WTC11 (cell line): ENCODE data around the gene GRM7. TPM values are rescaled to one million over a fixed set of nuclear protein-coding genes. Genes with fewer than 3 reads are reported as not detected.

Experiments
- ATAC-seq: fragments of 200-7000 bp; cut with Tn5 transposase; 2 replicates; pipeline ENCODE4 v1.10.0; 2021; ENCODE audit warnings: mild to moderate bottlenecking, moderate library complexity
- CTCF ChIA-PET: fragments of 300-600 bp; sonication (Branson Sonifier 250); formaldehyde crosslinking; loops from one replicate; lab custom pipeline; 2021; ENCODE audit warnings: antibody characterized with exemption; lab: Charles Lee
- POLR2A ChIA-PET: fragments of 350-600 bp; sonication (Branson Sonifier 250); formaldehyde crosslinking; loops from one replicate; lab custom pipeline; 2021; ENCODE audit warnings: antibody characterized with exemption; lab: Charles Lee
- DNase-seq: peaks from one replicate; pipeline ENCODE4 v3.0.0; 2021; ENCODE audit warnings: low spot score
- H3K27ac Mint-ChIP-seq: 2 replicates; pipeline ENCODE4 v1.8.0; 2021; ENCODE audit warnings: mixed read lengths
- H3K27me3 Mint-ChIP-seq: 2 replicates; pipeline ENCODE4 v1.8.0; 2021; ENCODE audit warnings: low read depth, mild to moderate bottlenecking, moderate library complexity, mixed read lengths
- H3K36me3 Mint-ChIP-seq: 2 replicates; pipeline ENCODE4 v1.8.0; 2021; ENCODE audit warnings: mixed read lengths
- H3K4me1 Mint-ChIP-seq: 2 replicates; pipeline ENCODE4 v1.8.0; 2022; ENCODE audit warnings: mixed read lengths
- H3K4me3 Mint-ChIP-seq: 2 replicates; pipeline ENCODE4 v1.8.0; 2021; ENCODE audit warnings: mild to moderate bottlenecking, moderate library complexity, mixed read lengths
- H3K9me3 Mint-ChIP-seq: 2 replicates; pipeline ENCODE4 v1.8.0; 2021; ENCODE audit warnings: mixed read lengths
- CREM ChIP-seq: sonication (generic); formaldehyde crosslinking; IDR thresholded peaks from 2 replicates; pipeline ENCODE4 v1.8.1; 2022; ENCODE audit warnings: mild to moderate bottlenecking, missing genetic modification reagents, moderate library complexity
- E2F1 ChIP-seq: sonication (generic); formaldehyde crosslinking; IDR thresholded peaks from 2 replicates; pipeline ENCODE4 v1.8.0; 2022; ENCODE audit warnings: mild to moderate bottlenecking, missing genetic modification reagents
- E2F4 ChIP-seq: sonication (generic); formaldehyde crosslinking; IDR thresholded peaks from 2 replicates; pipeline ENCODE4 v1.8.1; 2022; ENCODE audit warnings: low read depth, mild to moderate bottlenecking, moderate library complexity, missing genetic modification reagents, borderline replicate concordance
- EMX1 ChIP-seq: fragments of 250-450 bp; sonication (Bioruptor Pico); IDR thresholded peaks from 2 replicates; pipeline ENCODE4 v1.8.0; 2021; ENCODE audit warnings: mild to moderate bottlenecking
- ERG ChIP-seq: fragments of 250-450 bp; sonication (Bioruptor Pico); IDR thresholded peaks from 2 replicates; pipeline ENCODE4 v1.8.0; 2021; ENCODE audit warnings: mild to moderate bottlenecking
- GTF2I ChIP-seq: fragments of 250-450 bp; sonication (Bioruptor Pico); conservative IDR thresholded peaks from 2 replicates; pipeline ENCODE4 v1.4.0; 2021; ENCODE audit warnings: mild to moderate bottlenecking
- HMGA2 ChIP-seq: fragments of 250-450 bp; sonication (Bioruptor Pico); IDR thresholded peaks from 2 replicates; pipeline ENCODE4 v1.4.0; 2021; ENCODE audit warnings: mild to moderate bottlenecking, moderate library complexity
- JUN ChIP-seq: sonication (generic); formaldehyde crosslinking; IDR thresholded peaks from 2 replicates; pipeline ENCODE4 v1.8.0; 2023; ENCODE audit warnings: mild to moderate bottlenecking, missing genetic modification reagents
- MYBL2 ChIP-seq: sonication (generic); formaldehyde crosslinking; IDR thresholded peaks from 2 replicates; pipeline ENCODE4 v1.8.1; 2023; ENCODE audit warnings: mild to moderate bottlenecking, moderate library complexity, missing genetic modification reagents
- NFATC4 ChIP-seq: fragments of 250-450 bp; sonication (Bioruptor Pico); IDR thresholded peaks from 2 replicates; pipeline ENCODE4 v1.9.0; 2021; ENCODE audit warnings: mild to moderate bottlenecking
- NR3C1 ChIP-seq: sonication (generic); formaldehyde crosslinking; conservative IDR thresholded peaks from 2 replicates; pipeline ENCODE4 v1.8.1; 2023; ENCODE audit warnings: low read depth, mild to moderate bottlenecking, missing genetic modification reagents
- TCF7 ChIP-seq: sonication (generic); formaldehyde crosslinking; IDR thresholded peaks from 2 replicates; pipeline ENCODE4 v1.8.0; 2022; ENCODE audit warnings: mild to moderate bottlenecking, low read depth, missing genetic modification reagents, moderate library complexity
- TEAD4 ChIP-seq: sonication (generic); formaldehyde crosslinking; IDR thresholded peaks from 2 replicates; pipeline ENCODE4 v1.8.0; 2022; ENCODE audit warnings: mild to moderate bottlenecking, missing genetic modification reagents
- ZBTB43 ChIP-seq: sonication (generic); formaldehyde crosslinking; IDR thresholded peaks from 2 replicates; pipeline ENCODE4 v1.8.1; 2023; ENCODE audit warnings: mild to moderate bottlenecking, missing genetic modification reagents
- ZNF121 ChIP-seq: sonication (generic); formaldehyde crosslinking; IDR thresholded peaks from 2 replicates; pipeline ENCODE4 v1.8.0; 2023; ENCODE audit warnings: missing genetic modification reagents
- ZNF263 ChIP-seq: sonication (generic); formaldehyde crosslinking; IDR thresholded peaks from 2 replicates; pipeline ENCODE4 v1.8.1; 2022; ENCODE audit warnings: low read depth, mild to moderate bottlenecking, moderate library complexity, missing genetic modification reagents
- total RNA-seq: library from RNA; stranded (reverse); gene quantifications from 3 replicates; pipeline ENCODE4 v1.2.3, GENCODE V29; 2021
- TF ChIP-seq, protein P1 (sequence below): sonication (generic); formaldehyde crosslinking; conservative IDR thresholded peaks from 2 replicates; pipeline ENCODE4 v1.8.1; 2022; ENCODE audit warnings: mild to moderate bottlenecking, missing genetic modification reagents
- TF ChIP-seq, protein P2 (sequence below): sonication (generic); formaldehyde crosslinking; IDR thresholded peaks from 2 replicates; pipeline ENCODE4 v1.8.1; 2022; ENCODE audit warnings: missing genetic modification reagents, borderline replicate concordance
- TF ChIP-seq, protein P3 (sequence below): sonication (generic); formaldehyde crosslinking; IDR thresholded peaks from 2 replicates; pipeline ENCODE4 v1.8.1; 2023; ENCODE audit warnings: mild to moderate bottlenecking, moderate library complexity, missing genetic modification reagents
- TF ChIP-seq, protein P4 (sequence below): sonication (generic); formaldehyde crosslinking; IDR thresholded peaks from 2 replicates; pipeline ENCODE4 v1.8.0; 2022; ENCODE audit warnings: mild to moderate bottlenecking, missing genetic modification reagents
- TF ChIP-seq, protein P5 (sequence below): sonication (generic); formaldehyde crosslinking; IDR thresholded peaks from 2 replicates; pipeline ENCODE4 v1.8.0; 2022; ENCODE audit warnings: missing genetic modification reagents

Gene GRM7
- total RNA-seq, 1 experiment from 2014 or later = 0.42 TPM

DNA sequence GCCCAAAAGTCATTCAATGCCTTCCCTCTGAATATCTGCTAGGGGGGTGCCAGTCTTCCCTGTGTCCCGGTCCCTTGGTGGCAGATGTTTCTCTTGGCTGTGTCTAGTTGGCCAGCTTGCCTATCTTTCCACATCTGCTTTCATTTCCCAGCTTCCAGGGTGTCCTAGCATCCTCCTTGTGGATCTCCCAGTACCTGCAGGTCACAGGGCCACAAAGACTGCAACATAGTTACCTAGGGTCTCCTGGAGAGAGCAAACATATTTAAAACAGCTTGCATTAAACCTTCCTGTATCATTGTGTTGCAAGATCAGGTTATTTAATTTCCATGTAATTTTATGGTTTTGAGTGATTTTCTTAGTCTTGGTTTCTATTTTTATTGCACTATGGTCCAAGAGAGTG, 400.1 kb downstream of the GRM7 start (continued):
- TF ChIP-seq CREM = no peak
- TF ChIP-seq, protein P1, sequence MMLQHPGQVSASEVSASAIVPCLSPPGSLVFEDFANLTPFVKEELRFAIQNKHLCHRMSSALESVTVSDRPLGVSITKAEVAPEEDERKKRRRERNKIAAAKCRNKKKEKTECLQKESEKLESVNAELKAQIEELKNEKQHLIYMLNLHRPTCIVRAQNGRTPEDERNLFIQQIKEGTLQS (CRISPR knock-in tag) = no peak
- TF ChIP-seq JUN (CRISPR knock-in tag) = no peak

DNA sequence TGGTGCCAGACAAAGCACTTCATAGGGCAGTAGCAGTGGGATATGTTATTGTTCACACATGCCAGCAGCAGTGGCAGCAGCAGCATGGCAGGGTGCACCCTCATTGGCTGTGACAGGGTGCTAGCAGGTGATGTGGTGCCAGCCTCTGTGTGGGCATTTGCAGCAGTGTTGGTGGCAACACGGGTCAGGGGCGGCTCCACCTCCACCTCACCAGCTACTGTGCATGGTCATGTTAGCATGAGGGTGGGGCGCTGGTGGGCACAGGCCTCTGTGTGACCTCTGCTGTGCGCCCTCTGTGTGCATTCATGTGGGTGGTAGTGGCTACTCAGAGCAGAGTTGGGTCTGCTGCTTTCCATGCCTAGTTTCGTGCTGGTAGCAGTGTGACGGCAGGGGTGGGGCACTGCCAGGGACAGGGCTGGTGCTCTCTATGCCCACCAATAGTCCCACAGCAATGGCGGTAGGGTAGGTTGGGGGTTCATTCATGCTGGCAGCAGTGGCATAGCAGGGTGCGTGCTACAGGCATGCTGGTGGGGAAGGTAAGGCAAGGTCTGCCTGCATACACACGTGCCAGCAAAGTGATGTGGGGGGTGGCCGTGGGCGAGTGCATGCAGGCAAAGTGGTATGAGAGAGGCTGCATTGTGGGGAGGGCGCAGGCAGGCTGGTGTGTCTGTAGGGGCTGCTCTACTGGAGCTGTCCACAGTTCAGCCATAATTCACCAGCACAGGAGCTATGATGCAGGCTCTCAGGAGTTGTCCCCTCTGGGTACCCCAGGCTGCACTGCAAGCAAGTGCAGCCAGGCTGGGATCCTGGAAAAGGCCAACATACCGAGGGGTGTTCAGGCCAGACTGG, 402.7 kb downstream of the GRM7 start:
- H3K27ac Mint-ChIP-seq = no peak overlapping the region
- no peak overlapping the region for H3K4me3 Mint-ChIP-seq
- ChIA-PET POLR2A (no interaction called here), CTCF (no interaction called here)
- H3K9me3 Mint-ChIP-seq = peaks cover 8% of the 10 kb centered on the region
- H3K36me3 Mint-ChIP-seq = no peaks in the 10 kb centered on the region
- ATAC-seq = no peak
- H3K4me1 Mint-ChIP-seq = peaks cover 15% of the 10 kb centered on the region
- DNase-seq = no peak
- H3K27me3 Mint-ChIP-seq = no peaks in the 10 kb centered on the region
- TF ChIP-seq HMGA2 (CRISPR knock-in tag) (no peak), ERG (CRISPR knock-in tag) (no peak), GTF2I (CRISPR knock-in tag) (no peak), E2F4 (CRISPR knock-in tag) (no peak), NFATC4 (CRISPR knock-in tag) (no peak), NR3C1 (CRISPR knock-in tag) (no peak), TCF7 (CRISPR knock-in tag) (no peak), ZBTB43 (CRISPR knock-in tag) (no peak), ZNF263 (CRISPR knock-in tag) (no peak), ZNF121 (no peak), EMX1 (CRISPR knock-in tag) (no peak), TEAD4 (no peak), MYBL2 (CRISPR knock-in tag) (no peak), E2F1 (CRISPR knock-in tag) (no peak)
- TF ChIP-seq, protein P2, sequence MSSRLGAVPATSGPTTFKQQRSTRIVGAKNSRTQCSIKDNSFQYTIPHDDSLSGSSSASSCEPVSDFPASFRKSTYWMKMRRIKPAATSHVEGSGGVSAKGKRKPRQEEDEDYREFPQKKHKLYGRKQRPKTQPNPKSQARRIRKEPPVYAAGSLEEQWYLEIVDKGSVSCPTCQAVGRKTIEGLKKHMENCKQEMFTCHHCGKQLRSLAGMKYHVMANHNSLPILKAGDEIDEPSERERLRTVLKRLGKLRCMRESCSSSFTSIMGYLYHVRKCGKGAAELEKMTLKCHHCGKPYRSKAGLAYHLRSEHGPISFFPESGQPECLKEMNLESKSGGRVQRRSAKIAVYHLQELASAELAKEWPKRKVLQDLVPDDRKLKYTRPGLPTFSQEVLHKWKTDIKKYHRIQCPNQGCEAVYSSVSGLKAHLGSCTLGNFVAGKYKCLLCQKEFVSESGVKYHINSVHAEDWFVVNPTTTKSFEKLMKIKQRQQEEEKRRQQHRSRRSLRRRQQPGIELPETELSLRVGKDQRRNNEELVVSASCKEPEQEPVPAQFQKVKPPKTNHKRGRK (CRISPR knock-in tag) = no peak
- TF ChIP-seq, protein P3, sequence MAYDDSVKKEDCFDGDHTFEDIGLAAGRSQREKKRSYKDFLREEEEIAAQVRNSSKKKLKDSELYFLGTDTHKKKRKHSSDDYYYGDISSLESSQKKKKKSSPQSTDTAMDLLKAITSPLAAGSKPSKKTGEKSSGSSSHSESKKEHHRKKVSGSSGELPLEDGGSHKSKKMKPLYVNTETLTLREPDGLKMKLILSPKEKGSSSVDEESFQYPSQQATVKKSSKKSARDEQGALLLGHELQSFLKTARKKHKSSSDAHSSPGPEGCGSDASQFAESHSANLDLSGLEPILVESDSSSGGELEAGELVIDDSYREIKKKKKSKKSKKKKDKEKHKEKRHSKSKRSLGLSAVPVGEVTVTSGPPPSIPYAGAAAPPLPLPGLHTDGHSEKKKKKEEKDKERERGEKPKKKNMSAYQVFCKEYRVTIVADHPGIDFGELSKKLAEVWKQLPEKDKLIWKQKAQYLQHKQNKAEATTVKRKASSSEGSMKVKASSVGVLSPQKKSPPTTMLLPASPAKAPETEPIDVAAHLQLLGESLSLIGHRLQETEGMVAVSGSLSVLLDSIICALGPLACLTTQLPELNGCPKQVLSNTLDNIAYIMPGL (CRISPR knock-in tag) = no peak
- TF ChIP-seq, protein P4, sequence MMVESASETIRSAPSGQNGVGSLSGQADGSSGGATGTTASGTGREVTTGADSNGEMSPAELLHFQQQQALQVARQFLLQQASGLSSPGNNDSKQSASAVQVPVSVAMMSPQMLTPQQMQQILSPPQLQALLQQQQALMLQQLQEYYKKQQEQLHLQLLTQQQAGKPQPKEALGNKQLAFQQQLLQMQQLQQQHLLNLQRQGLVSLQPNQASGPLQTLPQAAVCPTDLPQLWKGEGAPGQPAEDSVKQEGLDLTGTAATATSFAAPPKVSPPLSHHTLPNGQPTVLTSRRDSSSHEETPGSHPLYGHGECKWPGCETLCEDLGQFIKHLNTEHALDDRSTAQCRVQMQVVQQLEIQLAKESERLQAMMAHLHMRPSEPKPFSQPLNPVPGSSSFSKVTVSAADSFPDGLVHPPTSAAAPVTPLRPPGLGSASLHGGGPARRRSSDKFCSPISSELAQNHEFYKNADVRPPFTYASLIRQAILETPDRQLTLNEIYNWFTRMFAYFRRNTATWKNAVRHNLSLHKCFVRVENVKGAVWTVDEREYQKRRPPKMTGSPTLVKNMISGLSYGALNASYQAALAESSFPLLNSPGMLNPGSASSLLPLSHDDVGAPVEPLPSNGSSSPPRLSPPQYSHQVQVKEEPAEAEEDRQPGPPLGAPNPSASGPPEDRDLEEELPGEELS = no peak
- TF ChIP-seq, protein P5, sequence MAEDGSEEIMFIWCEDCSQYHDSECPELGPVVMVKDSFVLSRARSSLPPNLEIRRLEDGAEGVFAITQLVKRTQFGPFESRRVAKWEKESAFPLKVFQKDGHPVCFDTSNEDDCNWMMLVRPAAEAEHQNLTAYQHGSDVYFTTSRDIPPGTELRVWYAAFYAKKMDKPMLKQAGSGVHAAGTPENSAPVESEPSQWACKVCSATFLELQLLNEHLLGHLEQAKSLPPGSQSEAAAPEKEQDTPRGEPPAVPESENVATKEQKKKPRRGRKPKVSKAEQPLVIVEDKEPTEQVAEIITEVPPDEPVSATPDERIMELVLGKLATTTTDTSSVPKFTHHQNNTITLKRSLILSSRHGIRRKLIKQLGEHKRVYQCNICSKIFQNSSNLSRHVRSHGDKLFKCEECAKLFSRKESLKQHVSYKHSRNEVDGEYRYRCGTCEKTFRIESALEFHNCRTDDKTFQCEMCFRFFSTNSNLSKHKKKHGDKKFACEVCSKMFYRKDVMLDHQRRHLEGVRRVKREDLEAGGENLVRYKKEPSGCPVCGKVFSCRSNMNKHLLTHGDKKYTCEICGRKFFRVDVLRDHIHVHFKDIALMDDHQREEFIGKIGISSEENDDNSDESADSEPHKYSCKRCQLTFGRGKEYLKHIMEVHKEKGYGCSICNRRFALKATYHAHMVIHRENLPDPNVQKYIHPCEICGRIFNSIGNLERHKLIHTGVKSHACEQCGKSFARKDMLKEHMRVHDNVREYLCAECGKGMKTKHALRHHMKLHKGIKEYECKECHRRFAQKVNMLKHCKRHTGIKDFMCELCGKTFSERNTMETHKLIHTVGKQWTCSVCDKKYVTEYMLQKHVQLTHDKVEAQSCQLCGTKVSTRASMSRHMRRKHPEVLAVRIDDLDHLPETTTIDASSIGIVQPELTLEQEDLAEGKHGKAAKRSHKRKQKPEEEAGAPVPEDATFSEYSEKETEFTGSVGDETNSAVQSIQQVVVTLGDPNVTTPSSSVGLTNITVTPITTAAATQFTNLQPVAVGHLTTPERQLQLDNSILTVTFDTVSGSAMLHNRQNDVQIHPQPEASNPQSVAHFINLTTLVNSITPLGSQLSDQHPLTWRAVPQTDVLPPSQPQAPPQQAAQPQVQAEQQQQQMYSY (CRISPR knock-in tag) = no peak
